GM12891 (cell line): ENCODE data around the gene ATP6V0C.

Source experiments
- POLR2A ChIP-seq: IDR thresholded peaks from 2 replicates; pipeline ENCODE4 v1.6.1; 2011; ENCODE audit warnings: low read depth, low read length, control low read depth
- POLR2AphosphoS5 ChIP-seq: IDR thresholded peaks from 2 replicates; pipeline ENCODE4 v1.6.1; 2011; ENCODE audit warnings: low read depth, low read length, control low read depth
- POU2F2 ChIP-seq: IDR thresholded peaks from 2 replicates; pipeline ENCODE4 v1.6.1; 2011; ENCODE audit warnings: low read depth, mild to moderate bottlenecking, control low read depth, low read length, moderate library complexity
- TAF1 ChIP-seq: IDR thresholded peaks from 2 replicates; pipeline ENCODE4 v1.6.1; 2011; ENCODE audit warnings: low read depth, low read length, control low read depth

- no peak for TF ChIP-seq POLR2A
- no peak for TF ChIP-seq POLR2AphosphoS5
- TF ChIP-seq POU2F2: no peak
- TF ChIP-seq TAF1: no peak
These were observed 49.4 kb upstream of the ATP6V0C start for GRCh38 chr16:2464333-2464732.
